ENCODE measurements around the gene PRPH. TPM values are rescaled to one million over a fixed set of nuclear protein-coding genes. Genes with fewer than 3 reads are reported as not detected.
"Not testable (repeated sequence)": the region's sequence is repeated elsewhere in the genome, so short reads cannot be mapped to it uniquely, and the experiment has no call there.

Gene PRPH
- total and polyA plus RNA-seq, 4 experiments from 2014 or later = 0.39 to 0.87 TPM; not detected in 2

GRCh38 chr12:49264873-49265792 is 29.8 kb upstream of the PRPH start, which contains the start of gene TUBA1C:
Gene TUBA1C, plus strand, starts transcription at chr12:49265082. Its CDS starts 100 bp downstream, at chr12:49265182.
- H3K36me3 Mint-ChIP-seq = peaks cover 9 to 26% of the 10 kb centered on the region in 2 donors
- no peaks in the 10 kb centered on the region for H3K9me3 Mint-ChIP-seq
- peaks cover 8 to 42% (median 23%) of the 10 kb centered on the region in 4 donors for H3K4me1 Mint-ChIP-seq
- ChIA-PET CTCF (ENCODE audit: partially characterized antibody) (interaction anchor here (1.0 to 2.8 kb wide), 5 partner anchors 24 to 73 kb away, joined by 3 to 10 read pairs (median 7); no protein-coding TSS in a partner anchor), POLR2A (ENCODE audit: partially characterized antibody) (interaction anchor here (0.5 to 5.2 kb wide), 19 partner anchors 11 to 902 kb away, joined by 3 to 43 read pairs (median 4); partner anchors contain the start of genes CERS5, COX14, KANSL2 and LMBR1L)
- Histone ChIP-seq H3K9me3 (ENCODE audit: control insufficient read depth in 1 of 2, low read length in 2 of 2) (no peaks in the 10 kb centered on the region), H3K4me1 (ENCODE audit: insufficient read depth, low read length) (peaks cover 36% of the 10 kb centered on the region), H3K27ac (ENCODE audit: low read depth, low read length) (peak within 1 kb of the TSS; percentile 74), H3K36me3 (ENCODE audit: insufficient read depth, low read length) (peaks cover 9% of the 10 kb centered on the region), H3K4me3 (ENCODE audit: low read length in 2 of 2) (peak within 1 kb of the TSS; percentile 65 to 96), H3K27me3 (ENCODE audit: insufficient read depth, low read length) (no peaks in the 10 kb centered on the region)
- H3K4me3 Mint-ChIP-seq = peak within 1 kb of the TSS; percentile 90 to 99 (median 96)
- peak within 1 kb of the TSS; percentile 92 to 98 (median 94) for H3K27ac Mint-ChIP-seq
- intact Hi-C loops (cut with micrococcal nuclease) = loop anchor here (1.0 to 10.0 kb wide), 4 partner anchors 31 to 155 kb away; partner anchors contain the start of genes LMBR1L, TUBA1A and TUBA1B
- H3K27me3 Mint-ChIP-seq = no peaks in the 10 kb centered on the region
- DNase-seq = peak; percentile 80 to 87 (median 82)

DNA sequence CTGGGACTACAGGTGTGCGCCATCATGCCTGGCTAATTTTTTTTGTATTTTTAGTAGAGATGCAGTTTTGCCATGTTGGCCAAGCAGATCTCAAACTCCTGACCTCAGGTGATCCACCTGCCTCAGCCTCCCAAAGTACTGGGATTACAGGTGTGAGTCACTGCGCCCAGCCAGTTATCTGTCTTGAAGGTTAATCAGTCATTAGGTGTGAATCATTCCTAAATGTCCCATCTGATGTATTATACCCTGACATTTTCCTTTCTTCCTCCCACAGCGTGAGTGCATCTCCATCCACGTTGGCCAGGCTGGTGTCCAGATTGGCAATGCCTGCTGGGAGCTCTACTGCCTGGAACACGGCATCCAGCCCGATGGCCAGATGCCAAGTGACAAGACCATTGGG is 25.8 kb upstream of the PRPH start:
- H3K9me3 Mint-ChIP-seq; DNase-seq; H3K9me3 ChIP-seq (ENCODE audit: control insufficient read depth in 1 of 2, low read length in 2 of 2); H3K4me3 ChIP-seq (ENCODE audit: low read length in 2 of 2); H3K27ac ChIP-seq (ENCODE audit: low read depth, low read length); H3K27me3 Mint-ChIP-seq; H3K4me3 Mint-ChIP-seq; H3K27me3 ChIP-seq (ENCODE audit: insufficient read depth, low read length): not testable (repeated sequence)
- peaks cover 20 to 52% of the 10 kb centered on the region in 2 donors for H3K36me3 Mint-ChIP-seq
- ChIA-PET POLR2A (ENCODE audit: partially characterized antibody) (interaction anchor here (0.7 kb wide), 1 partner anchor 54 kb away, joined by 3 read pairs; the partner anchor contains the start of gene TROAP), CTCF (ENCODE audit: partially characterized antibody) (interaction anchor here (0.9 kb wide), 1 partner anchor 18 kb away, joined by 3 read pairs; no protein-coding TSS in a partner anchor)
- Histone ChIP-seq H3K36me3 (ENCODE audit: insufficient read depth, low read length) (peaks cover 38% of the 10 kb centered on the region), H3K4me1 (ENCODE audit: insufficient read depth, low read length) (peaks cover 35% of the 10 kb centered on the region)
- intact Hi-C loops (cut with micrococcal nuclease) = loop anchor here (10.0 kb wide), 1 partner anchor 134 kb away; the partner anchor contains the start of gene TUBA1B
- H3K4me1 Mint-ChIP-seq = peaks cover 7 to 31% (median 21%) of the 10 kb centered on the region in 4 donors
- peak overlapping the region in 1 of 7 donors; percentile 48 for H3K27ac Mint-ChIP-seq

DNA sequence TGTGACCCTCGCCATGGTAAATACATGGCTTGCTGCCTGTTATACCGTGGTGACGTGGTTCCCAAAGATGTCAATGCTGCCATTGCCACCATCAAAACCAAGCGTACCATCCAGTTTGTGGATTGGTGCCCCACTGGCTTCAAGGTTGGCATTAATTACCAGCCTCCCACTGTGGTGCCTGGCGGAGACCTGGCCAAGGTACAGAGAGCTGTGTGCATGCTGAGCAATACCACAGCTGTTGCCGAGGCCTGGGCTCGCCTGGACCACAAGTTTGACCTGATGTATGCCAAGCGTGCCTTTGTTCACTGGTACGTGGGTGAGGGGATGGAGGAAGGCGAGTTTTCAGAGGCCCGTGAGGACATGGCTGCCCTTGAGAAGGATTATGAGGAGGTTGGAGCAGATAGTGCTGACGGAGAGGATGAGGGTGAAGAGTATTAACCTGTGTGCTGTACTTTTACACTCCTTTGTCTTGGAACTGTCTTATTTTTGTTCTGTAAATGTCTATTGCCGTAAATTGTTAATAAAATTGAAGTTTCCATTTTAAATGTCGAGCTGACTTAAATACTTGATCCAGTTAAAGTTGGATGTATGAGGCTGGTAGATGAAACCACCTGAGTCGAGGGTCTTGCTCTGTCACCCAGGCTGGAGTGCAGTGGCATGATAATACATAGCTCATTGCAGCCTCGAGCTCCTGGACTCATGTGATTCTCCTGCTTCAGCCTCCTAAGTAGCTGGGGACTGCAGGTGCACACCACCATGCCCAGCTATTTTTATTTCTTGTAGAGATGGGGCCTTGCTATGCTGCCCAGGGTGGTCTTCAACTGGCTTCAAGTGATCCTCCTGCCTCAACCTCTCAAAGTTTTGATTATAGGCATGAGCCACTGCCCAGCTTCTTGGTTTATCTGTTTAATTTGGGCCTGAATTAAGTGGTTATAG is 21.9 kb upstream of the PRPH start:
- Mint-ChIP-seq H3K36me3 (peaks cover 20 to 38% of the 10 kb centered on the region in 2 donors), H3K9me3 (no peaks in the 10 kb centered on the region), H3K4me3 (no peak overlapping the region), H3K4me1 (peaks cover 0 to 6% (median 4%) of the 10 kb centered on the region in 4 donors), H3K27me3 (no peaks in the 10 kb centered on the region), H3K27ac (no peak overlapping the region)
- no peak overlapping the region for H3K27ac ChIP-seq (ENCODE audit: low read depth, low read length)
- intact Hi-C loops (cut with micrococcal nuclease) = no loop called here
- no peak for DNase-seq
- peaks cover 7% of the 10 kb centered on the region for H3K4me1 ChIP-seq (ENCODE audit: insufficient read depth, low read length)
- ChIA-PET POLR2A (ENCODE audit: partially characterized antibody) (no interaction called here), CTCF (ENCODE audit: partially characterized antibody) (no interaction called here)
- no peaks in the 10 kb centered on the region for H3K9me3 ChIP-seq (ENCODE audit: control insufficient read depth in 1 of 2, low read length in 2 of 2)
- H3K4me3 ChIP-seq (ENCODE audit: low read length in 2 of 2) = no peak overlapping the region
- H3K36me3 ChIP-seq (ENCODE audit: insufficient read depth, low read length) = peaks cover 38% of the 10 kb centered on the region
- H3K27me3 ChIP-seq (ENCODE audit: insufficient read depth, low read length) = no peaks in the 10 kb centered on the region

GRCh38 chr12:49273726-49274395 is 21.1 kb upstream of the PRPH start:
- ChIA-PET CTCF (ENCODE audit: partially characterized antibody) (no interaction called here), POLR2A (ENCODE audit: partially characterized antibody) (no interaction called here)
- intact Hi-C loops (cut with micrococcal nuclease) = no loop called here
- Mint-ChIP-seq H3K4me1 (peaks cover 0 to under 1% (median 0%) of the 10 kb centered on the region in 4 donors), H3K27ac (no peak overlapping the region), H3K9me3 (no peaks in the 10 kb centered on the region), H3K4me3 (no peak overlapping the region), H3K36me3 (peaks cover 20 to 35% of the 10 kb centered on the region in 2 donors), H3K27me3 (no peaks in the 10 kb centered on the region)
- Histone ChIP-seq H3K4me1 (ENCODE audit: insufficient read depth, low read length) (no peaks in the 10 kb centered on the region), H3K4me3 (ENCODE audit: low read length in 2 of 2) (no peak overlapping the region), H3K9me3 (ENCODE audit: control insufficient read depth in 1 of 2, low read length in 2 of 2) (no peaks in the 10 kb centered on the region), H3K27me3 (ENCODE audit: insufficient read depth, low read length) (no peaks in the 10 kb centered on the region), H3K27ac (ENCODE audit: low read depth, low read length) (no peak overlapping the region), H3K36me3 (ENCODE audit: insufficient read depth, low read length) (peaks cover 38% of the 10 kb centered on the region)
- no peak for DNase-seq

DNA sequence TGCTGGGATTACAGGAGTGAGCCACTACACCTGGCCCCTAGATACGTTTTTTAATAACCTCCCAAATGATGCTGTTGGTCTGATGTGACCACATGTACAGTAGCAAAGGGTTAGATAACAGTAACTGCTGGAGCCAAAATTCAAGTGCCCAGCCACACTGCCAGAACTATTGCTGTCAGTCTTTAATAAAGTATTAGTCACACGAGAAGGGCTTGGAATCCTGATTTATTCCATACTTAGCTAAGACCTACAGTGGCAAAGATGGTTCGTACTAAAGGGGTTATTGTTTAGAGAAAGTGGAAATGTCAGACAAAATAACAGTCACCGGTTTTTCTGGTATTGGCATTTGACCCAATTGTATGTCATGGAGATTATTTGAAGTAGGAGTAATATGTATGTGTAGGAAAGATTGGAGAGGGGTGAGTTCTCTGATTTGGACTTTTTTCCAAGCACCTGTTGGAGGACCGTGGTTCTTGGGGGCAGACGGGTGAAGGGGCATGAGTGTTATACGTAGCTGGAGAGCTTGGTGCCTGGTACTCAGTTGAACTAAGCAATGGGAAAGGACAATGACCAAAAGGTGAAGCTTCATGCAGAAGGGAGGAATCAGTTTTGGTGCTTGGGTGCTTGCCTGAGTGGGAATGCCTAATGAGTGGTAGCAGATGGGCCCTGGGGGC is 20.4 kb upstream of the PRPH start:
- no peak overlapping the region for H3K4me3 ChIP-seq (ENCODE audit: low read length in 2 of 2)
- Mint-ChIP-seq H3K36me3 (peaks cover 17 to 32% of the 10 kb centered on the region in 2 donors), H3K9me3 (no peaks in the 10 kb centered on the region), H3K27me3 (no peaks in the 10 kb centered on the region), H3K4me1 (no peaks in the 10 kb centered on the region), H3K4me3 (no peak overlapping the region), H3K27ac (peak overlapping the region in 1 of 7 donors; percentile 24)
- H3K27ac ChIP-seq (ENCODE audit: low read depth, low read length) = no peak overlapping the region
- intact Hi-C loops (cut with micrococcal nuclease) = no loop called here
- ChIA-PET CTCF (ENCODE audit: partially characterized antibody) (interaction anchor here (1.0 kb wide), 1 partner anchor 14 kb away, joined by 5 read pairs; no protein-coding TSS in a partner anchor), POLR2A (ENCODE audit: partially characterized antibody) (no interaction called here)
- H3K4me1 ChIP-seq (ENCODE audit: insufficient read depth, low read length) = no peaks in the 10 kb centered on the region
- H3K36me3 ChIP-seq (ENCODE audit: insufficient read depth, low read length) = peaks cover 35% of the 10 kb centered on the region
- H3K9me3 ChIP-seq (ENCODE audit: control insufficient read depth in 1 of 2, low read length in 2 of 2) = no peaks in the 10 kb centered on the region
- no peaks in the 10 kb centered on the region for H3K27me3 ChIP-seq (ENCODE audit: insufficient read depth, low read length)
- no peak for DNase-seq

Measured in CD4-positive, alpha-beta memory T cell (primary cell).